K562 (cell line): ENCODE results near the gene SORCS2. TPM values are rescaled to one million over a fixed set of nuclear protein-coding genes. Genes with fewer than 3 reads are reported as not detected.

Experiments used
- ATAC-seq: fragments of 200-7000 bp; cut with Tn5 transposase; 3 replicates; pipeline ENCODE4 v1.9.1; 2020; ENCODE audit warnings: moderate library complexity
- BruUV-seq: library from RNA; stranded (reverse); fragments of 400-500 nt; replicated peaks from 2 replicates; lab custom pipeline; 2021; lab: Mats Ljungman, UMichigan
- CTCF ChIA-PET: fragments of 300-600 bp; formaldehyde crosslinking; extraction: SDS; loops from one replicate; lab custom pipeline; 2021; ENCODE audit warnings: low intra/inter-chr PET ratio; lab: Yijun Ruan, JAX
- POLR2A ChIA-PET: fragments of 300-600, 350-650 bp; sonication (Branson Sonifier 250); formaldehyde crosslinking; extraction: SDS; loops from one replicate; lab custom pipeline; 2021; ENCODE audit warnings: antibody characterized with exemption, inconsistent platforms; lab: Yijun Ruan, JAX
- DNase-seq, 4 experiments: peaks; one replicate each; pipeline versions ENCODE4 v3.0.0 to v3.0.0-alpha.2; 2011 to 2018; ENCODE audit warnings: low spot score in 3 of 4, mixed read lengths in 3 of 4; ENCODE audit errors: extremely low read depth in 1 of 4
- FAIRE-seq: peaks from 2 replicates; lab custom pipeline; 2011; peaks lifted over from hg19 to GRCh38; lab: Jason Lieb, UNC
- H2AFZ ChIP-seq: 2 replicates; pipeline ENCODE4 v1.6.0; 2011; ENCODE audit warnings: low read depth, low read length, control low read depth, inconsistent platforms
- H3K27ac ChIP-seq: fragments of 200-600 bp; 3 replicates; pipeline ENCODE4 v1.8.0; 2011; ENCODE audit warnings: low read depth, mild to moderate bottlenecking, control low read depth, inconsistent platforms, low read length, moderate library complexity, mixed read lengths; ENCODE audit errors: extremely low read depth
- H3K27me3 ChIP-seq, 2 experiments: fragments of 300-600 bp in 1 of 2; 2 replicates in 1 of 2; 3 replicates in 1 of 2; pipeline versions ENCODE4 v1.6.0 to v1.8.0; 2011; ENCODE audit warnings: inconsistent platforms in 2 of 2, low read length in 2 of 2, mild to moderate bottlenecking in 1 of 2, mixed read lengths in 1 of 2, moderate library complexity in 1 of 2; ENCODE audit not compliant: control insufficient read depth in 2 of 2, insufficient read depth in 2 of 2
- H3K36me3 ChIP-seq: fragments of 300-600 bp; 3 replicates; pipeline ENCODE4 v1.8.0; 2011; ENCODE audit warnings: mild to moderate bottlenecking, low read length, inconsistent platforms; ENCODE audit not compliant: control insufficient read depth, insufficient read depth
- H3K4me1 ChIP-seq, 2 experiments: fragments of 200-600 bp in 1 of 2; replicated peaks in 1 of 2; 2 replicates in 1 of 2; 3 replicates in 1 of 2; pipeline versions ENCODE4 v1.5.1 to v1.8.0; 2011; ENCODE audit warnings: inconsistent platforms in 2 of 2, low read length in 2 of 2, mild to moderate bottlenecking in 1 of 2, mixed read lengths in 1 of 2, moderate library complexity in 1 of 2; ENCODE audit not compliant: control insufficient read depth in 2 of 2, insufficient read depth in 2 of 2
- H3K4me2 ChIP-seq: 2 replicates; pipeline ENCODE4 v1.6.1; 2011; ENCODE audit warnings: low read length, control low read depth, inconsistent platforms, mixed read lengths; ENCODE audit not compliant: insufficient read depth
- H3K4me3 ChIP-seq: fragments of 200-600 bp; sonication (generic), shearing (Covaris generic); 2 replicates; pipeline ENCODE4 v1.5.1; 2016; ENCODE audit warnings: control low read depth, inconsistent platforms
- H3K79me2 ChIP-seq: fragments of 200-600 bp; 3 replicates; pipeline ENCODE4 v1.8.0; 2011; ENCODE audit warnings: low read length, inconsistent platforms; ENCODE audit not compliant: control insufficient read depth, insufficient read depth
- H3K9ac ChIP-seq, 2 experiments: 2 replicates each; pipeline versions ENCODE4 v1.6.0 to v1.6.1; 2011; ENCODE audit warnings: low read depth in 2 of 2, low read length in 2 of 2, control low read depth in 1 of 2, inconsistent platforms in 1 of 2, mild to moderate bottlenecking in 1 of 2, mixed read lengths in 1 of 2; ENCODE audit not compliant: insufficient read depth in 1 of 2
- H3K9me1 ChIP-seq: one replicate; pipeline ENCODE4 v1.6.0; 2011; ENCODE audit warnings: inconsistent platforms, mild to moderate bottlenecking, low read length, moderate library complexity; ENCODE audit not compliant: control insufficient read depth, insufficient read depth
- H3K9me3 ChIP-seq: replicated peaks from 2 replicates; pipeline ENCODE4 v1.5.1; 2011; ENCODE audit warnings: low read depth, low read length, inconsistent platforms; ENCODE audit not compliant: control insufficient read depth, insufficient read depth
- H4K20me1 ChIP-seq: replicated peaks from 2 replicates; pipeline ENCODE4 v1.6.1; 2011; ENCODE audit warnings: low read length, inconsistent platforms, mixed read lengths; ENCODE audit not compliant: control insufficient read depth, insufficient read depth
- ATF4 ChIP-seq: fragments of 450-650 bp; formaldehyde crosslinking; IDR thresholded peaks from 2 replicates; pipeline ENCODE4 v1.4.0; 2022; ENCODE audit warnings: mild to moderate bottlenecking, moderate library complexity
- FOXJ2 ChIP-seq: fragments of 200-800 bp; sonication (Bioruptor generic); IDR thresholded peaks from 2 replicates; pipeline ENCODE4 v1.6.1; 2016; ENCODE audit warnings: missing genetic modification characterization, missing compliant biosample characterization
- MBD2 ChIP-seq: sonication (generic); IDR thresholded peaks from 2 replicates; pipeline ENCODE4 v1.6.1; 2016; ENCODE audit warnings: low read depth, borderline replicate concordance
- NCOA6 ChIP-seq: fragments of 450-650 bp; IDR thresholded peaks from 2 replicates; pipeline ENCODE4 v1.6.1; 2017; ENCODE audit warnings: mild to moderate bottlenecking
- NEUROD1 ChIP-seq: fragments of 150-350 bp; IDR thresholded peaks from 2 replicates; pipeline ENCODE4 v1.6.1; 2014; ENCODE audit warnings: borderline replicate concordance, low read length, low read depth; ENCODE audit not compliant: partially characterized antibody
- NRF1 ChIP-seq, 2 experiments: fragments of 450-650 bp; IDR thresholded peaks in 1 of 2; conservative IDR thresholded peaks in 1 of 2; 2 replicates each; pipeline ENCODE4 v1.6.1; 2014; ENCODE audit warnings: mild to moderate bottlenecking in 2 of 2
- POLR2H ChIP-seq: IDR thresholded peaks from 2 replicates; pipeline ENCODE4 v1.6.1; 2016; ENCODE audit warnings: missing genetic modification characterization, low read depth, mild to moderate bottlenecking, control low read depth, missing compliant biosample characterization, moderate library complexity
- SMARCE1 ChIP-seq: fragments of 450-650 bp; IDR thresholded peaks from 2 replicates; pipeline ENCODE4 v1.7.1; 2016; ENCODE audit warnings: mild to moderate bottlenecking
- ZNF277 ChIP-seq: fragments of 250-450 bp; sonication (Bioruptor Pico); IDR thresholded peaks from 2 replicates; pipeline ENCODE4 v1.8.0; 2022; ENCODE audit warnings: inconsistent platforms, mild to moderate bottlenecking, moderate library complexity, borderline replicate concordance
- ZNF639 ChIP-seq, 2 experiments: fragments of 200-800 bp in 1 of 2; sonication (Bioruptor generic) in 1 of 2; sonication (generic) in 1 of 2; formaldehyde crosslinking in 1 of 2; IDR thresholded peaks in 1 of 2; conservative IDR thresholded peaks in 1 of 2; 2 replicates each; pipeline versions ENCODE4 v1.5.0 to v1.6.1; 2016 to 2020; ENCODE audit warnings: missing compliant biosample characterization in 1 of 2, missing genetic modification characterization in 1 of 2, missing genetic modification reagents in 1 of 2
- ZNF644 ChIP-seq: fragments of 200-800 bp; sonication (Bioruptor generic); IDR thresholded peaks from 2 replicates; pipeline ENCODE4 v1.6.1; 2016; ENCODE audit warnings: low read depth, missing genetic modification characterization, missing compliant biosample characterization
- WGBS: fragments of 100-300 bp; shearing (Covaris generic); methylation state at CpG from one replicate; pipeline ENCODE4 v1.1.6; 2016; ENCODE audit warnings: low coverage, mixed read lengths; ENCODE audit not compliant: insufficient coverage; ENCODE audit errors: missing lambda C conversion rate; 5-methylcytosine and 5-hydroxymethylcytosine counted together
- in situ Hi-C: fragments of 300-500 bp; cut with MboI; formaldehyde crosslinking; loops from 4 replicates; pipeline ENCODE4 v1.15.0; 2018; ENCODE audit warnings: inconsistent platforms, mixed read lengths
- intact Hi-C: fragments of 100-400 bp; cut with micrococcal nuclease; formaldehyde crosslinking; loops from 2 replicates; pipeline ENCODE4 v1.14.2; 2022
- polyA plus RNA-seq, 8 experiments: library from polyadenylated mRNA; depleted of rRNA in 4 of 8; stranded (reverse) in 5 of 8; unstranded in 3 of 8; fragments of >200 nt; fragmentation: Nextera tagmentation in 2 of 8; fragmentation: Illumina TruSeq in 1 of 8; extraction: Ambion mirVana in 2 of 8; extraction: Trizol in 1 of 8; gene quantifications; 2 replicates each; pipeline versions ENCODE4 v1.2.1 to v1.2.3, GENCODE V29; 2011 to 2014; ENCODE audit warnings: inconsistent platforms in 1 of 8, missing spikeins in 1 of 8
- total RNA-seq, 7 experiments: library from RNA; depleted of rRNA in 6 of 7; stranded (reverse); fragments of >200 nt in 6 of 7; fragmentation: Illumina TruSeq in 2 of 7; extraction: Trizol in 2 of 7; gene quantifications; 2 replicates each; pipeline versions ENCODE4 v1.2.1 to v1.2.3, GENCODE V29; 2011 to 2021; ENCODE audit warnings: low replicate concordance in 1 of 7
- TF ChIP-seq, protein P1 (sequence below): fragments of 200-800 bp; sonication (Bioruptor generic); IDR thresholded peaks from 2 replicates; pipeline ENCODE4 v1.6.1; 2017; ENCODE audit warnings: missing genetic modification characterization, missing compliant biosample characterization

SORCS2 gene
- total and polyA plus RNA-seq, 9 of the 15 experiments (the other 6 are each of a cell fraction or from before 2014, with no cell fraction given) = not detected

GRCh38 chr4:7573576-7574091, 381.3 kb downstream of the SORCS2 start:
- intact Hi-C loops = no loop called here
- ATAC-seq (no peak), FAIRE-seq (no peak), DNase-seq (no peak)
- Histone ChIP-seq H4K20me1 (no peaks in the 10 kb centered on the region), H3K27me3 (0 out of 5 replicates have a peak, but pooled peaks cover 0 to 3% of the 10 kb centered on the region in 2 experiments), H2AFZ (no peak overlapping the region), H3K79me2 (no peaks in the 10 kb centered on the region), H3K9me3 (no peaks in the 10 kb centered on the region), H3K4me3 (no peak overlapping the region), H3K9me1 (no peaks in the 10 kb centered on the region), H3K4me2 (no peak overlapping the region), H3K27ac (no peak overlapping the region), H3K9ac (no peak overlapping the region), H3K36me3 (no peaks in the 10 kb centered on the region), H3K4me1 (no peaks in the 10 kb centered on the region)
- BruUV-seq = no TSS peak
- POLR2A ChIA-PET = no interaction called here
- CTCF ChIA-PET = interaction anchor here (0.7 kb wide), 1 partner anchor 1561 kb away, joined by 3 read pairs; no protein-coding TSS in a partner anchor
- TF ChIP-seq SMARCE1 (no peak), FOXJ2 (no peak), NCOA6 (no peak), POLR2H (tag) (no peak), ZNF644 (tag) (no peak), ATF4 (CRISPR knock-in tag) (no peak), NRF1 (conservative IDR thresholded peaks at IDR 0.05 in 1 of 2, IDR thresholded peaks at IDR 0.05 in 1 of 2) (no peak), ZNF639 (CRISPR knock-in tag; conservative IDR thresholded peaks at IDR 0.05 in 1 of 2, IDR thresholded peaks at IDR 0.05 in 1 of 2) (no peak), ZNF277 (CRISPR knock-in tag) (no peak), MBD2 (no peak), NEUROD1 (no peak)
- TF ChIP-seq, protein P1, sequence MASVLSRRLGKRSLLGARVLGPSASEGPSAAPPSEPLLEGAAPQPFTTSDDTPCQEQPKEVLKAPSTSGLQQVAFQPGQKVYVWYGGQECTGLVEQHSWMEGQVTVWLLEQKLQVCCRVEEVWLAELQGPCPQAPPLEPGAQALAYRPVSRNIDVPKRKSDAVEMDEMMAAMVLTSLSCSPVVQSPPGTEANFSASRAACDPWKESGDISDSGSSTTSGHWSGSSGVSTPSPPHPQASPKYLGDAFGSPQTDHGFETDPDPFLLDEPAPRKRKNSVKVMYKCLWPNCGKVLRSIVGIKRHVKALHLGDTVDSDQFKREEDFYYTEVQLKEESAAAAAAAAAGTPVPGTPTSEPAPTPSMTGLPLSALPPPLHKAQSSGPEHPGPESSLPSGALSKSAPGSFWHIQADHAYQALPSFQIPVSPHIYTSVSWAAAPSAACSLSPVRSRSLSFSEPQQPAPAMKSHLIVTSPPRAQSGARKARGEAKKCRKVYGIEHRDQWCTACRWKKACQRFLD (CRISPR knock-in tag) = no peak
- 0% methylated on average over 9 of the region's 9 CpGs for WGBS
- in situ Hi-C loops = no loop called here
